Measurements from ENCODE around the gene CEMP1.

Gene CEMP1

DNA sequence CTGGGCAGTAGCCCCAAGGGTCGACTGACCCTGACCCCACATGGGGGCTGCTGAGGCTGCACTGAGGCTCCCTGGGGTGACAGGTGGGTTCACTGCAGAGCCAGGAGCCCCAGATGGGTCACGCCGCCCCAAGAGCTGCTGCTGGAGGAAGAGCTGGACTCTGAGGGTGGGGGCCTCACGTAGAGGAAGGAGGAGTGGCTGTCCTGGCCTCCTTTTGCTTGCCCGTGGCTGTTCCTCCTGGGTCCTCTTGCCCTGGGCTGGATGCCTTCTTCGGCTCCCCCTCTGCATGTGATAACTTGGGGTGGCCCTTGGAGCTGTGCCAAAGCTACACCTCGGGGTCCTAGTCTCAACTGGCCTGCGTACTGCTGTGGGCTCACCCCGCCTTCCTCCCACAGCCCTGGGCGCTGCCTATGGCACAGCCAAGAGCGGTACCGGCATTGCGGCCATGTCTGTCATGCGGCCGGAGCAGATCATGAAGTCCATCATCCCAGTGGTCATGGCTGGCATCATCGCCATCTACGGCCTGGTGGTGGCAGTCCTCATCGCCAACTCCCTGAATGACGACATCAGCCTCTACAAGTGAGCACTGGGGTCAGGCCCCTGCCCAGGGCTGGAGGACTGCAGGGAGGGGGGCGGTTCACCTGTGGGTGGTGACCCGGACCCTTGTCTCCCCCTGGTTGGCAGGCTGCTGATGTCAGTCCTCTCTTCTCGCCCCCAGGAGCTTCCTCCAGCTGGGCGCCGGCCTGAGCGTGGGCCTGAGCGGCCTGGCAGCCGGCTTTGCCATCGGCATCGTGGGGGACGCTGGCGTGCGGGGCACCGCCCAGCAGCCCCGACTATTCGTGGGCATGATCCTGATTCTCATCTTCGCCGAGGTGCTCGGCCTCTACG, 12.1 kb downstream of the CEMP1 start:
- ATAC-seq (replicated peaks) (no peak), DNase-seq (no peak)
- peak overlapping the region; percentile 92 for H3K27ac Mint-ChIP-seq
- H3K36me3 Mint-ChIP-seq = peaks cover 35 to 52% of the 10 kb centered on the region in 2 donors
- H3K4me1 Mint-ChIP-seq = peaks cover 50 to 81% of the 10 kb centered on the region in 2 donors
- no peaks in the 10 kb centered on the region for H3K27me3 Mint-ChIP-seq
- H3K9me3 Mint-ChIP-seq = no peaks in the 10 kb centered on the region
- H3K4me3 Mint-ChIP-seq = peak overlapping the region; percentile 82 to 88

DNA sequence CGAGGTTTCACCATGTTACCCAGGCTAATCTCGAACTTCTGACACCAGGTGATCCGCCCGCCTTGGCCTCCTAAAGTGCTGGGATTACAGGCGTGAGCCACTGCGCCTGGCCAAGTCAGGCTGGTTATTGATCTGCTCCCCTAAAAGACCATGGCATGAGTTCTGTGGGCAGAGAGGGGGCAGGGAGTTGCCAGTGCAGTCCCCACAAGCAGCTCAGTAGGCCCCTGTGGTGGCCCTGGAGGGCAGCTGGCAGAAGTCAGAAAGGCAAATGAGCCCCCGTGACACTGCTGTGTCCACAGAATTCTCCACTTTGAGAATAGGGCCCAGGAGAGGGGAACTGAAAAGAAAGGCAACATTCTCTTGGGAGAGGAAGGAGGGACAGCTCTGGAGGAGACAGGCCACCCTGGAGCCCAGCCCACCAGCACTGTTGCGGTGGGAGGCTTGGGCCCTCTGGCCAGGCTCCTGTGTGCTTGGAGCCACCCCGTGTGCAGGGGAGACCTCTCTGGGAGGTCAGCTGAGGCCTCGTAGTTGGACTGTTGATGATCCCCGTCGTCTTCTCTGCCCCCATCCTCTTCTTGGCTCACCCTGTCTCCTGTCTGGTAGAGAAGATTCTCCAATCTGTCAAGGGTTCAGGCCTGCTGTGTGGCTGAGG, 13.1 kb downstream of the CEMP1 start:
- H3K36me3 Mint-ChIP-seq = peaks cover 28 to 46% of the 10 kb centered on the region in 2 donors
- no peak overlapping the region for H3K4me3 Mint-ChIP-seq

DNA sequence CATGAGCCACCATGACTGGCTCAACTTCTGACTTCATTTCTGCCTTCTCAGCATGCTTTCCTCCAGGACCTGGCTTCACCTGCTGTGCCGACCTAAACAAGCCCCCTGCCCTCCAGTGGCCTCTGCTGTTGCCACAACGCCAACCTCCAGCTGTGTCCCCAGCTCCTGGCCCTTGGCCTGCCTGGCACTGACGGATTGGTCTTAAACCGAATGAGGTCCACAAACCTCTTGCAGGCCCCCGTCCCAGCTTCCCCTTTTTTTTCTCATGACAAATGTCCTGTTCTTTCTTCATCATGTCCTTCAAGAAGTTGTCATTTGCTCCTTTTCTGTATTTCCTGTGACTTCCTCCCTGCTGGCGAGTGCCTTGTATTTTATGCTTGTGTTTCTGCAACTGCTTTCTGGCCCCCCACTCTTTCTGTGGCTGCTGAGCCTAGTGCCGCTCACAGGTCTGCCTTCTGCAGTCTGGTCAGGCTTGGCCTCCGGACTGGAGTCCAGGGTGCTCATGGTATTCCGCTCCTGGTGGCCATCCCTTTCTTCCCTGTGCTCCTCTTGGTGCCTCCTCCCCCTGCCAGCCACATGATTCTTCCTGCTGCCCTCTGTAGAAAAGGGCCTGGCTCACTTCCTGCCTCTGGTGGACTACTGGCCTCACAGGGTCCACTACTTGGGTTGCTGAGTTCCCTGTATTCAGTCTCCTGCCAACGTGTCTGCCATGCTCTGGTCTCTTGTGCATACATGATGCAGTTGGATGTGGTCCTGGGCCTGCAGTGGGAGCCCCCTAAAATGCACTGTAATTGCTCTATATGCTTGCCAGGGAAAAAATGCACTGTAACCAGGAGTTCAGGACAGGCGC, 14.6 kb downstream of the CEMP1 start:
- H3K27ac Mint-ChIP-seq = peak overlapping the region; percentile 98
- H3K4me3 Mint-ChIP-seq = peak overlapping the region; percentile 96 to 99
- DNase-seq = no peak
- ATAC-seq (replicated peaks) = no peak
- peaks cover 57 to 86% of the 10 kb centered on the region in 2 donors for H3K4me1 Mint-ChIP-seq
- H3K9me3 Mint-ChIP-seq = peaks cover 0 to 3% of the 10 kb centered on the region in 2 donors
- no peaks in the 10 kb centered on the region for H3K27me3 Mint-ChIP-seq
- peaks cover 28 to 45% of the 10 kb centered on the region in 2 donors for H3K36me3 Mint-ChIP-seq

More for the DNA sequence above, 13.1 kb downstream of the CEMP1 start:
- H3K9me3 Mint-ChIP-seq = no peaks in the 10 kb centered on the region
- H3K27ac Mint-ChIP-seq = peak overlapping the region; percentile 76
- H3K4me1 Mint-ChIP-seq = peaks cover 47 to 74% of the 10 kb centered on the region in 2 donors
- ATAC-seq (replicated peaks) (no peak), DNase-seq (no peak)
- no peaks in the 10 kb centered on the region for H3K27me3 Mint-ChIP-seq

- Mint-ChIP-seq H3K27ac (peak overlapping the region; percentile 98), H3K27me3 (no peaks in the 10 kb centered on the region), H3K4me3 (peak overlapping the region; percentile 96 to 99), H3K4me1 (peaks cover 61 to 89% of the 10 kb centered on the region in 2 donors), H3K9me3 (peaks cover 0 to 3% of the 10 kb centered on the region in 2 donors), H3K36me3 (peaks cover 21 to 37% of the 10 kb centered on the region in 2 donors)
- DNase-seq (no peak), ATAC-seq (replicated peaks) (no peak)
These were observed 15.9 kb downstream of the CEMP1 start for GRCh38 chr16:2515180-2515851.

DNA sequence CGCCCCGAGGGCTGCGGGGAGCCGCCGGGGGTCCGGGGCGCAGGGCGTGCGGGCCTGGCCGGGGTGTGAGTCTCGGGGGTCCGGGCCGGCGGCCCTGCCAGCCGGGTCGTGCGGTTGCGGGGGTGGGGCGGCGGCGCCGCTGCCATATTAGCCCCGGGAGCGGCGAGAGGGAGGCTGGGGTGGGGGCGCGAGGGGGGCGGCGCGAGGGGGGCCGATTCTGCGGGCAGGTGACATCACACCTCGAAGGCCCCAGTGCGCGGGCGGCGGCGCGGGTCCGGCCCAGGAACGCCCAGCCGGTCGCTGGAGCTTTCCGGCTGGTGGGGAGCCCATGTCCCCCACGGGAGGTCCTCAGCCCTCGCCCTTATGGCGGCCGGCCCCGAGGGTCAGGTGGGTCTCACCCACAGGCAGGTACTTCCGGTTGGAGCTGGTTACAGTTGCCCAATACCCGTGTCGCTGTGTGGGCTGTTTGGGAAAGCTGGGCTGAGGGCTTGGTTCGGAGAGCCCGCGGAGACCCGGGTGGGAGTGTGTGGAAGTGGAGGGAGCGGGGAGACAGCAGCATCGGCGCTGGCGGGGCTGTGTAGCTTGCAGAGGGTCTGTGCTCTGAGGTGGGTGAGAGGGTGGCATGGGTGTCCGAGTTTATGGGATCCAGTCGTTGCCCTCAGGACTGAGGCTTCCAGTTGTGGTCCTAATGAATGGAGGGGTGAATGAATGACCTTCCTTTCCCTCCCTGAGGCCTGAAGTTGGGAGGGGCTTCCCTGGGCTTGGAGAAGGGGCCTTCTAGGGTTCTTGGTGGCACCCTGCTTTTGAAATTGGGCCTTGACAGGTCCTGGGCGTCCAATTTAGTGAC, 16.7 kb downstream of the CEMP1 start:
- DNase-seq (no peak), ATAC-seq (replicated peaks) (peak; percentile 19 to 22)
- Mint-ChIP-seq H3K36me3 (peaks cover 17 to 31% of the 10 kb centered on the region in 2 donors), H3K27me3 (no peaks in the 10 kb centered on the region), H3K27ac (peak overlapping the region; percentile 98), H3K9me3 (peaks cover 0 to 3% of the 10 kb centered on the region in 2 donors), H3K4me1 (peaks cover 64 to 90% of the 10 kb centered on the region in 2 donors), H3K4me3 (peak overlapping the region; percentile 96 to 99)

- H3K27me3 Mint-ChIP-seq = no peaks in the 10 kb centered on the region
- H3K27ac Mint-ChIP-seq = peak within 1 kb of the TSS; percentile 98
- peaks cover 17 to 26% of the 10 kb centered on the region in 2 donors for H3K36me3 Mint-ChIP-seq
- H3K4me1 Mint-ChIP-seq = peaks cover 59 to 90% of the 10 kb centered on the region in 2 donors
- ATAC-seq (replicated peaks) = peak; percentile 81 to 90
- peak; percentile 86 for DNase-seq
- peaks cover 0 to 3% of the 10 kb centered on the region in 2 donors for H3K9me3 Mint-ChIP-seq
- H3K4me3 Mint-ChIP-seq = peak within 1 kb of the TSS; percentile 96 to 99
These were observed 17.5 kb downstream of the CEMP1 start, which contains the start of gene ATP6V0C for GRCh38 chr16:2513405-2514332. TSS of gene ATP6V0C (plus strand) at chr16:2513952. CDS start at chr16:2514104, 152 bp downstream.

GRCh38 chr16:2512735-2513404, 18.3 kb downstream of the CEMP1 start:
- ATAC-seq (replicated peaks) = no peak
- Mint-ChIP-seq H3K4me1 (peaks cover 63 to 90% of the 10 kb centered on the region in 2 donors), H3K27me3 (no peaks in the 10 kb centered on the region)

DNA sequence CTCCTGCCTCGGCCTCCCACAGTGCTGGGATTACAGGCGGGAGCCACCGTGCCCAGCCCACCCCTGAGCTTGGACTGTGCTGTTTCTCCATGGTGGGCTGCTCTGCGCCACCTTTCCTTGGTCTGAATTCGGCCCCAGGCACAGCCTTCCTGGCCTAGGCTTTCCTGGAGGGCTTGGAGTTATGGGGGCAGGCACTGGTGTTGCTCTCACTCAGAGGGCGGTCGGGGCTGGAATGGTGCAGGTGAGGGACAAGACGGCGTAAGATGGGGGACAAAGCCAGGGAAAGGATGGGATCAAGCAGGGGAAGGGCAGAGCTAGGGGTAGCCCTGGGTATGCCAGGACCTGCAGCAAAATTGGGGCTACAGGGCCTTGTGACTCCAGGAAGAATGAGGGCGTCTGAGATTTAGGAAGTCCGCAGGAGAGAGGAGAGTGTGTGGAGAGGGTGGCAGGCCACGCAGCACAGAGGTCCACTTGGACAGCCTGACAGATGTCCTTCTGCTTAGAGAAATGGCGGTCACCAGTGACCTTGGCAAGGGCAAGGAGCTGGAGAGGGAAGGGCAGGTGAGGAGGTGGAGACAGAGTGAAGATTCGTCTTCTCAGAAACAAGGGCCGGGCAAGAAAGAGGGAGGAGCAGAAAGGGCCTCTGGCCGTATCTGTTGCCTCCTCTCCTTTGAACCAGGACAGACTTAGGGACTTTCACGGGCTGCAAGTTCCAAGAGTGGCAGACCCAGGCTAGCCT, 19.0 kb downstream of the CEMP1 start:
- ATAC-seq (replicated peaks) = no peak
- H3K4me1 Mint-ChIP-seq = peaks cover 65 to 90% of the 10 kb centered on the region in 2 donors

More at GRCh38 chr16:2512735-2513404, 18.3 kb downstream of the CEMP1 start:
- Mint-ChIP-seq H3K4me3 (peak overlapping the region; percentile 84 to 96), H3K9me3 (peaks cover 0 to 3% of the 10 kb centered on the region in 2 donors), H3K27ac (peak overlapping the region; percentile 97), H3K36me3 (peaks cover 17 to 26% of the 10 kb centered on the region in 2 donors)
- DNase-seq = no peak

GRCh38 chr16:2511128-2511800, 19.9 kb downstream of the CEMP1 start:
- peaks cover 0 to 3% of the 10 kb centered on the region in 2 donors for H3K9me3 Mint-ChIP-seq
- no peaks in the 10 kb centered on the region for H3K27me3 Mint-ChIP-seq
- peaks cover 13 to 14% of the 10 kb centered on the region in 2 donors for H3K36me3 Mint-ChIP-seq
- no peak overlapping the region for H3K4me3 Mint-ChIP-seq
- no peak for DNase-seq
- no peak for ATAC-seq (replicated peaks)
- H3K27ac Mint-ChIP-seq = peak overlapping the region; percentile 94
- H3K4me1 Mint-ChIP-seq = peaks cover 61 to 90% of the 10 kb centered on the region in 2 donors

More for the DNA sequence above, 19.0 kb downstream of the CEMP1 start:
- peaks cover 0 to 3% of the 10 kb centered on the region in 2 donors for H3K9me3 Mint-ChIP-seq
- peaks cover 17 to 23% of the 10 kb centered on the region in 2 donors for H3K36me3 Mint-ChIP-seq
- DNase-seq = no peak
- H3K27me3 Mint-ChIP-seq = no peaks in the 10 kb centered on the region
- peak overlapping the region; percentile 97 for H3K27ac Mint-ChIP-seq
- peak overlapping the region; percentile 84 to 96 for H3K4me3 Mint-ChIP-seq

DNA sequence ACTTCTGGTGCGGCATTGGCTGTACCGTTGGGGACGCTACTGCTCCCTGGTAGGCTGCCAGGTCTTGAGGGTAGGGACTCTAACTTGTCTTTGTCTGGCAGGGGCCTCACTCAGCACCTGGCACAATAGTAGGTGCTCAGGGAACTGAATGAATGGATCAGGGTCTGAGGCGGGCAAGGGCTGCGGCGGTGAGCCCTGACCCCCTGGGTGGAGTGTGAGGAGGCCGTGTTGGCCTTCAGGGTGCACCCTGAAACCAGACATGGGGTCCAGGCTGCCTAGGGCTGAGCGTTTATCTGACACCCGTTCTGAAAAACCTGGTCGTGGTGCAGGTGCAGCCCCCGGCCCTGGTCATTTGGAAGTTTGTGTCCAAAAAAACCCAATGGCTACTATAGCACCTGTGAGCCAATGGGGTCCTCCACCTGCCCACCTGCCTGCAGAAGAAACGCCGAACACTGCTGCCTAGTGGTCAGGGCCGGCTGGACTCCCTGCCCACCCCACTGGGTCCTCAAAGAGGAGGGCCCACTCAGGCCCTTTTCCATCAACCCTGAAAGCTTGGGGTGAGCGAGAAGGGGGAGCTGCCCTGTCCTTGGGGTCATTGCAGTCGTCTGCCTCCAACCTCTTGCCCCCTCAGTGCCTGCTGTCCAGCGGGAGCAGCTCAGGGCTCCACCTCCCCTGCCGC, 22.3 kb downstream of the CEMP1 start:
- no peaks in the 10 kb centered on the region for H3K27me3 Mint-ChIP-seq
- peak overlapping the region; percentile 56 to 58 for H3K4me3 Mint-ChIP-seq
- no peak for DNase-seq
- peaks cover 47 to 72% of the 10 kb centered on the region in 2 donors for H3K4me1 Mint-ChIP-seq
- H3K27ac Mint-ChIP-seq = peak overlapping the region; percentile 94
- no peak for ATAC-seq (replicated peaks)
- peaks cover 0 to 3% of the 10 kb centered on the region in 2 donors for H3K9me3 Mint-ChIP-seq
- H3K36me3 Mint-ChIP-seq = peaks cover 2 to 3% of the 10 kb centered on the region in 2 donors

All from stimulated activated naive B cell treated with anti-CD40 and anti-IgM and Interleukin-4, amounts not matched to agents 10 μg/mL and 1 μg/mL and 100 μg/mL, for 72 hours (primary cell).